HEK293 (cell line): ENCODE results near the gene BAIAP3.

Experiments used
- CTCF ChIA-PET: fragments of 350-600 bp; formaldehyde crosslinking; extraction: SDS; loops from one replicate; lab custom pipeline; 2021; ENCODE audit warnings: antibody characterized with exemption; lab: Yijun Ruan, JAX
- POLR2A ChIA-PET: fragments of 300-600 bp; formaldehyde crosslinking; extraction: SDS; loops from one replicate; lab custom pipeline; 2020; ENCODE audit warnings: antibody characterized with exemption, inconsistent platforms; lab: Yijun Ruan, JAX
- H3K27ac ChIP-seq: fragments of 200-500 bp; sonication (Bioruptor generic); 2 replicates; pipeline ENCODE4 v1.5.1; 2014; ENCODE audit warnings: low read depth, low read length, control low read depth, inconsistent platforms; ENCODE audit errors: extremely low read depth
- H3K36me3 ChIP-seq, 2 experiments: fragments of 200-500 bp in 1 of 2; sonication (Bioruptor generic) in 1 of 2; 1 replicate in 1 of 2; 2 replicates in 1 of 2; pipeline ENCODE4 v1.5.1; 2014 to 2017; ENCODE audit warnings: inconsistent platforms in 2 of 2, low read length in 2 of 2; ENCODE audit not compliant: control insufficient read depth in 2 of 2, insufficient read depth in 1 of 2
- H3K4me1 ChIP-seq: fragments of 200-500 bp; sonication (Bioruptor generic); 2 replicates; pipeline ENCODE4 v1.5.1; 2014; ENCODE audit warnings: mild to moderate bottlenecking, low read length, inconsistent platforms; ENCODE audit not compliant: control insufficient read depth, insufficient read depth
- H3K4me3 ChIP-seq: 2 replicates; pipeline ENCODE4 v1.5.1; 2011; ENCODE audit warnings: low read depth, mild to moderate bottlenecking, control low read depth, low read length, moderate library complexity
- H3K9me3 ChIP-seq: fragments of 200-500 bp; sonication (Bioruptor generic); 2 replicates; pipeline ENCODE4 v1.5.1; 2014; ENCODE audit warnings: low read depth, low read length, inconsistent platforms; ENCODE audit not compliant: control insufficient read depth, insufficient read depth
- SALL2 ChIP-seq: fragments of 450-650 bp; formaldehyde crosslinking; IDR thresholded peaks from 2 replicates; pipeline ENCODE4 v1.5.0; 2017; ENCODE audit warnings: missing biosample characterization, mild to moderate bottlenecking, missing genetic modification characterization, borderline replicate concordance
- WT1 ChIP-seq: fragments of 450-650 bp; formaldehyde crosslinking; IDR thresholded peaks from 2 replicates; pipeline ENCODE4 v1.5.1; 2016; ENCODE audit warnings: missing biosample characterization, missing genetic modification characterization
- ZBTB7A ChIP-seq: fragments of 450-650 bp; formaldehyde crosslinking; IDR thresholded peaks from 2 replicates; pipeline ENCODE4 v1.5.1; 2016; ENCODE audit warnings: low read depth, missing biosample characterization, missing genetic modification characterization
- ZFHX2 ChIP-seq: fragments of 450-650 bp; formaldehyde crosslinking; conservative IDR thresholded peaks from 2 replicates; pipeline ENCODE4 v1.5.1; 2016; ENCODE audit warnings: missing biosample characterization, missing genetic modification characterization
- ZNF18 ChIP-seq: fragments of 450-650 bp; formaldehyde crosslinking; IDR thresholded peaks from 2 replicates; pipeline ENCODE4 v1.5.1; 2016; ENCODE audit warnings: missing biosample characterization, missing genetic modification characterization
- ZNF211 ChIP-seq: fragments of 450-650 bp; formaldehyde crosslinking; IDR thresholded peaks from 2 replicates; pipeline ENCODE4 v1.5.1; 2016; ENCODE audit warnings: low read depth, missing biosample characterization, missing genetic modification characterization
- ZNF274 ChIP-seq, 2 experiments: fragments of 200-500 bp in 1 of 2; fragments of 450-650 bp in 1 of 2; sonication (Bioruptor generic) in 1 of 2; formaldehyde crosslinking in 1 of 2; IDR thresholded peaks; 2 replicates each; pipeline versions ENCODE4 v1.5.1 to v1.6.1; 2014 to 2016; ENCODE audit warnings: borderline replicate concordance in 1 of 2, inconsistent platforms in 1 of 2, low read length in 1 of 2, missing biosample characterization in 1 of 2, missing genetic modification characterization in 1 of 2
- ZNF311 ChIP-seq: fragments of 450-650 bp; formaldehyde crosslinking; IDR thresholded peaks from 2 replicates; pipeline ENCODE4 v1.5.1; 2017; ENCODE audit warnings: missing biosample characterization, missing genetic modification characterization, borderline replicate concordance
- ZNF510 ChIP-seq: fragments of 450-650 bp; formaldehyde crosslinking; IDR thresholded peaks from 2 replicates; pipeline ENCODE4 v1.5.1; 2018; ENCODE audit warnings: mild to moderate bottlenecking, missing genetic modification characterization, missing biosample characterization; ENCODE audit not compliant: insufficient replicate concordance
- ZNF530 ChIP-seq: fragments of 450-650 bp; formaldehyde crosslinking; IDR thresholded peaks from 2 replicates; pipeline ENCODE4 v1.5.1; 2016; ENCODE audit warnings: low read depth, missing biosample characterization, missing genetic modification characterization
- ZNF548 ChIP-seq: fragments of 450-650 bp; formaldehyde crosslinking; IDR thresholded peaks from 2 replicates; pipeline ENCODE4 v1.5.1; 2016; ENCODE audit warnings: missing biosample characterization, missing genetic modification characterization
- ZNF776 ChIP-seq: fragments of 450-650 bp; formaldehyde crosslinking; IDR thresholded peaks from 2 replicates; pipeline ENCODE4 v1.5.0; 2017; ENCODE audit warnings: missing biosample characterization, missing genetic modification characterization, borderline replicate concordance
- TF ChIP-seq, protein P1 (sequence below): fragments of 450-650 bp; formaldehyde crosslinking; IDR thresholded peaks from 2 replicates; pipeline ENCODE4 v1.5.1; 2016; ENCODE audit warnings: missing biosample characterization, missing genetic modification characterization, borderline replicate concordance
- TF ChIP-seq, protein P2 (sequence below): fragments of 450-650 bp; IDR thresholded peaks from 2 replicates; pipeline ENCODE4 v1.5.1; 2018; ENCODE audit warnings: missing biosample characterization, mild to moderate bottlenecking, missing genetic modification characterization

BAIAP3 gene

GRCh38 chr16:1320097-1320496, 13.3 kb upstream of the BAIAP3 start (continued):
- TF ChIP-seq WT1 (tag by site-specific recombination) (no peak), ZNF274 (IDR thresholded peaks at IDR 0.05; ENCODE audit: low read length) (no peak), ZNF274 (tag by site-specific recombination; IDR thresholded peaks at IDR 0.05; ENCODE audit: borderline replicate concordance) (no peak), ZNF311 (no peak)
- TF ChIP-seq, protein P1, sequence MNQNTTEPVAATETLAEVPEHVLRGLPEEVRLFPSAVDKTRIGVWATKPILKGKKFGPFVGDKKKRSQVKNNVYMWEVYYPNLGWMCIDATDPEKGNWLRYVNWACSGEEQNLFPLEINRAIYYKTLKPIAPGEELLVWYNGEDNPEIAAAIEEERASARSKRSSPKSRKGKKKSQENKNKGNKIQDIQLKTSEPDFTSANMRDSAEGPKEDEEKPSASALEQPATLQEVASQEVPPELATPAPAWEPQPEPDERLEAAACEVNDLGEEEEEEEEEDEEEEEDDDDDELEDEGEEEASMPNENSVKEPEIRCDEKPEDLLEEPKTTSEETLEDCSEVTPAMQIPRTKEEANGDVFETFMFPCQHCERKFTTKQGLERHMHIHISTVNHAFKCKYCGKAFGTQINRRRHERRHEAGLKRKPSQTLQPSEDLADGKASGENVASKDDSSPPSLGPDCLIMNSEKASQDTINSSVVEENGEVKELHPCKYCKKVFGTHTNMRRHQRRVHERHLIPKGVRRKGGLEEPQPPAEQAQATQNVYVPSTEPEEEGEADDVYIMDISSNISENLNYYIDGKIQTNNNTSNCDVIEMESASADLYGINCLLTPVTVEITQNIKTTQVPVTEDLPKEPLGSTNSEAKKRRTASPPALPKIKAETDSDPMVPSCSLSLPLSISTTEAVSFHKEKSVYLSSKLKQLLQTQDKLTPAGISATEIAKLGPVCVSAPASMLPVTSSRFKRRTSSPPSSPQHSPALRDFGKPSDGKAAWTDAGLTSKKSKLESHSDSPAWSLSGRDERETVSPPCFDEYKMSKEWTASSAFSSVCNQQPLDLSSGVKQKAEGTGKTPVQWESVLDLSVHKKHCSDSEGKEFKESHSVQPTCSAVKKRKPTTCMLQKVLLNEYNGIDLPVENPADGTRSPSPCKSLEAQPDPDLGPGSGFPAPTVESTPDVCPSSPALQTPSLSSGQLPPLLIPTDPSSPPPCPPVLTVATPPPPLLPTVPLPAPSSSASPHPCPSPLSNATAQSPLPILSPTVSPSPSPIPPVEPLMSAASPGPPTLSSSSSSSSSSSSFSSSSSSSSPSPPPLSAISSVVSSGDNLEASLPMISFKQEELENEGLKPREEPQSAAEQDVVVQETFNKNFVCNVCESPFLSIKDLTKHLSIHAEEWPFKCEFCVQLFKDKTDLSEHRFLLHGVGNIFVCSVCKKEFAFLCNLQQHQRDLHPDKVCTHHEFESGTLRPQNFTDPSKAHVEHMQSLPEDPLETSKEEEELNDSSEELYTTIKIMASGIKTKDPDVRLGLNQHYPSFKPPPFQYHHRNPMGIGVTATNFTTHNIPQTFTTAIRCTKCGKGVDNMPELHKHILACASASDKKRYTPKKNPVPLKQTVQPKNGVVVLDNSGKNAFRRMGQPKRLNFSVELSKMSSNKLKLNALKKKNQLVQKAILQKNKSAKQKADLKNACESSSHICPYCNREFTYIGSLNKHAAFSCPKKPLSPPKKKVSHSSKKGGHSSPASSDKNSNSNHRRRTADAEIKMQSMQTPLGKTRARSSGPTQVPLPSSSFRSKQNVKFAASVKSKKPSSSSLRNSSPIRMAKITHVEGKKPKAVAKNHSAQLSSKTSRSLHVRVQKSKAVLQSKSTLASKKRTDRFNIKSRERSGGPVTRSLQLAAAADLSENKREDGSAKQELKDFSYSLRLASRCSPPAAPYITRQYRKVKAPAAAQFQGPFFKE (tag by site-specific recombination): no peak

- Histone ChIP-seq H3K9me3 (no peaks in the 10 kb centered on the region), H3K4me3 (no peak overlapping the region), H3K36me3 (peaks cover 25 to 79% of the 10 kb centered on the region in 2 experiments; a peak in 2 of 3 replicates)
- POLR2A ChIA-PET: no interaction called here
- TF ChIP-seq ZNF548 (tag by site-specific recombination) (no peak), SALL2 (no peak), ZBTB7A (tag by site-specific recombination) (no peak), ZNF510 (tag by site-specific recombination) (no peak), ZNF776 (tag by site-specific recombination) (no peak), ZNF211 (no peak), ZNF18 (tag by site-specific recombination) (no peak), ZFHX2 (no peak), ZNF530 (tag by site-specific recombination) (no peak)
- TF ChIP-seq, protein P2, sequence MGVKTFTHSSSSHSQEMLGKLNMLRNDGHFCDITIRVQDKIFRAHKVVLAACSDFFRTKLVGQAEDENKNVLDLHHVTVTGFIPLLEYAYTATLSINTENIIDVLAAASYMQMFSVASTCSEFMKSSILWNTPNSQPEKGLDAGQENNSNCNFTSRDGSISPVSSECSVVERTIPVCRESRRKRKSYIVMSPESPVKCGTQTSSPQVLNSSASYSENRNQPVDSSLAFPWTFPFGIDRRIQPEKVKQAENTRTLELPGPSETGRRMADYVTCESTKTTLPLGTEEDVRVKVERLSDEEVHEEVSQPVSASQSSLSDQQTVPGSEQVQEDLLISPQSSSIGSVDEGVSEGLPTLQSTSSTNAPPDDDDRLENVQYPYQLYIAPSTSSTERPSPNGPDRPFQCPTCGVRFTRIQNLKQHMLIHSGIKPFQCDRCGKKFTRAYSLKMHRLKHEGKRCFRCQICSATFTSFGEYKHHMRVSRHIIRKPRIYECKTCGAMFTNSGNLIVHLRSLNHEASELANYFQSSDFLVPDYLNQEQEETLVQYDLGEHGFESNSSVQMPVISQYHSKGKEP: no peak
- TF ChIP-seq, all 188 proteins: peak for 0
- H3K4me1 ChIP-seq: no peaks in the 10 kb centered on the region
- CTCF ChIA-PET: interaction anchor here (0.7 kb wide), 1 partner anchor 17 kb away, joined by 3 read pairs; no protein-coding TSS in a partner anchor
- no peak overlapping the region for H3K27ac ChIP-seq
These were observed 12.7 kb upstream of the BAIAP3 start for GRCh38 chr16:1320658-1321240.
